Measurements from ENCODE around the gene ZNF200. TPM values are rescaled to one million over a fixed set of nuclear protein-coding genes. Genes with fewer than 3 reads are reported as not detected.

The ZNF200 gene
- total and polyA plus RNA-seq, 2 of the 13 experiments (the other 11 are each of a cell fraction or from before 2014, with no cell fraction given), result 3.5 to 16.5 TPM

DNA sequence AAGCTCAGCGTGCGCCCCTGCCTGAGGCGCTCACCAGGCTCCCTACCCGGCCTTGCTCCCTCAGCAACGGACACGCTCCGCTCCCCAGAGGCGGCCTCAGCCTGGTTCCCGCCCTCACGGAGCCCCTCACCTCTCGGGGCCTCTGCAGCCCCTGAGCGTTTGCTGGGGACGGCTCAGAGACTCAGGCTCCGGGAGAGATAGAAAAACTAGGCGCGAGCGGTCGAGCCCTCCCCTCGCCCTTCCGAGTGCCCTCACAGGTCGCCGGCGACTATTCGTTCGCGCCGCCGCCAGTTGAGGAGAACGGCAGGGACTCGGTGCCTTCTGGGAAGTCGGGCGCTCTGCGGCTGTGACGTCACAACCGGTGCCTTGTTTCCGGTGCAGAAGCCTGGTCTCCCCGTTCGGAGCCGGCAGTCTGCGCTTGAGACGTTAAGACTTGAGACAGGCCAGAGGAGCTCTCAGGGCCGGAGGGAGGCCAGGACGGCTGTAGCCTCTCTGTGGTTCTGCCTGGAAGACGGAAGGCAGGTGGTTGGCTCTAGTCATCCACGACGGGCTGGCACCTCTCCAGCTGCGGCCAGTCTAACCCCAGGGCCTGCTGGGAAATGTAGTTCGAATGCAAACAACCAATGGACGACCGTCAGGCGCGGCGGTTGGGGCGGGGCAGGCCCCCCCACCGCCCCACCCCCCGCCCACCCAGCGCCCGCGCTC is at the start of gene ZNF200 (continued):
- TF ChIP-seq RXRB (CRISPR knock-in tag; IDR thresholded peaks at IDR 0.05; ENCODE audit: borderline replicate concordance) (peak; percentile 28; the same call in 1 of the 2 replicates), ATRX (CRISPR knock-in tag; IDR thresholded peaks at IDR 0.05; ENCODE audit: borderline replicate concordance) (no peak), ZNF7 (CRISPR knock-in tag; IDR thresholded peaks at IDR 0.05) (no peak), ZNF781 (CRISPR knock-in tag; IDR thresholded peaks at IDR 0.05; ENCODE audit: borderline replicate concordance, not compliant biosample characterization) (peak; percentile 37), SRSF4 (IDR thresholded peaks at IDR 0.05; ENCODE audit: low read depth, low read length, poor library complexity, severe bottlenecking) (no peak), ZSCAN31 (CRISPR knock-in tag; IDR thresholded peaks at IDR 0.05; ENCODE audit: low read depth) (no peak; the same call in 1 of the 2 replicates), ATF1 (CRISPR knock-in tag; IDR thresholded peaks at IDR 0.05) (peak; percentile 96), ZNF20 (CRISPR knock-in tag; IDR thresholded peaks at IDR 0.05) (no peak), NR2F2 (IDR thresholded peaks at IDR 0.05; ENCODE audit: borderline replicate concordance, low read depth) (peak; percentile 45; the same call in 1 of the 2 replicates), ZNF724P (CRISPR knock-in tag; IDR thresholded peaks at IDR 0.05; ENCODE audit: borderline replicate concordance) (0 out of 2 replicates have a peak, but pooled peaks have one; percentile 42), ZNF12 (CRISPR knock-in tag; IDR thresholded peaks at IDR 0.05) (no peak), ZNF652 (CRISPR knock-in tag; IDR thresholded peaks at IDR 0.05; ENCODE audit: borderline replicate concordance, low read depth) (no peak), RNF2 (conservative IDR thresholded peaks at IDR 0.05; ENCODE audit: low read depth) (no peak), MAF1 (CRISPR knock-in tag; IDR thresholded peaks at IDR 0.05; ENCODE audit: borderline replicate concordance) (no peak), ZNF841 (CRISPR knock-in tag; IDR thresholded peaks at IDR 0.05; ENCODE audit: borderline replicate concordance) (no peak), NR3C1 (CRISPR knock-in tag; IDR thresholded peaks at IDR 0.05) (no peak), ZNF326 (CRISPR knock-in tag; IDR thresholded peaks at IDR 0.05; ENCODE audit: borderline replicate concordance) (no peak)
- TF ChIP-seq, protein P1, sequence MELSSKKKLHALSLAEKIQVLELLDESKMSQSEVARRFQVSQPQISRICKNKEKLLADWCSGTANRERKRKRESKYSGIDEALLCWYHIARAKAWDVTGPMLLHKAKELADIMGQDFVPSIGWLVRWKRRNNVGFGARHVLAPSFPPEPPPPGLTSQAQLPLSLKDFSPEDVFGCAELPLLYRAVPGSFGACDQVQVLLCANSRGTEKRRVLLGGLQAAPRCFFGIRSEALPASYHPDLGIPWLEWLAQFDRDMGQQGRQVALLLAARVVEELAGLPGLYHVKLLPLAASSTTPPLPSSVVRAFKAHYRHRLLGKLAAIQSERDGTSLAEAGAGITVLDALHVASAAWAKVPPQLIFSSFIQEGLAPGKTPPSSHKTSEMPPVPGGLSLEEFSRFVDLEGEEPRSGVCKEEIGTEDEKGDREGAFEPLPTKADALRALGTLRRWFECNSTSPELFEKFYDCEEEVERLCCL (CRISPR knock-in tag; IDR thresholded peaks at IDR 0.05; ENCODE audit: borderline replicate concordance), result 0 out of 2 replicates have a peak, but pooled peaks have one; percentile 26
- TF ChIP-seq, protein P2, sequence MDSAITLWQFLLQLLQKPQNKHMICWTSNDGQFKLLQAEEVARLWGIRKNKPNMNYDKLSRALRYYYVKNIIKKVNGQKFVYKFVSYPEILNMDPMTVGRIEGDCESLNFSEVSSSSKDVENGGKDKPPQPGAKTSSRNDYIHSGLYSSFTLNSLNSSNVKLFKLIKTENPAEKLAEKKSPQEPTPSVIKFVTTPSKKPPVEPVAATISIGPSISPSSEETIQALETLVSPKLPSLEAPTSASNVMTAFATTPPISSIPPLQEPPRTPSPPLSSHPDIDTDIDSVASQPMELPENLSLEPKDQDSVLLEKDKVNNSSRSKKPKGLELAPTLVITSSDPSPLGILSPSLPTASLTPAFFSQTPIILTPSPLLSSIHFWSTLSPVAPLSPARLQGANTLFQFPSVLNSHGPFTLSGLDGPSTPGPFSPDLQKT (CRISPR knock-in tag; IDR thresholded peaks at IDR 0.05; ENCODE audit: borderline replicate concordance), result no peak
- TF ChIP-seq, protein P3, sequence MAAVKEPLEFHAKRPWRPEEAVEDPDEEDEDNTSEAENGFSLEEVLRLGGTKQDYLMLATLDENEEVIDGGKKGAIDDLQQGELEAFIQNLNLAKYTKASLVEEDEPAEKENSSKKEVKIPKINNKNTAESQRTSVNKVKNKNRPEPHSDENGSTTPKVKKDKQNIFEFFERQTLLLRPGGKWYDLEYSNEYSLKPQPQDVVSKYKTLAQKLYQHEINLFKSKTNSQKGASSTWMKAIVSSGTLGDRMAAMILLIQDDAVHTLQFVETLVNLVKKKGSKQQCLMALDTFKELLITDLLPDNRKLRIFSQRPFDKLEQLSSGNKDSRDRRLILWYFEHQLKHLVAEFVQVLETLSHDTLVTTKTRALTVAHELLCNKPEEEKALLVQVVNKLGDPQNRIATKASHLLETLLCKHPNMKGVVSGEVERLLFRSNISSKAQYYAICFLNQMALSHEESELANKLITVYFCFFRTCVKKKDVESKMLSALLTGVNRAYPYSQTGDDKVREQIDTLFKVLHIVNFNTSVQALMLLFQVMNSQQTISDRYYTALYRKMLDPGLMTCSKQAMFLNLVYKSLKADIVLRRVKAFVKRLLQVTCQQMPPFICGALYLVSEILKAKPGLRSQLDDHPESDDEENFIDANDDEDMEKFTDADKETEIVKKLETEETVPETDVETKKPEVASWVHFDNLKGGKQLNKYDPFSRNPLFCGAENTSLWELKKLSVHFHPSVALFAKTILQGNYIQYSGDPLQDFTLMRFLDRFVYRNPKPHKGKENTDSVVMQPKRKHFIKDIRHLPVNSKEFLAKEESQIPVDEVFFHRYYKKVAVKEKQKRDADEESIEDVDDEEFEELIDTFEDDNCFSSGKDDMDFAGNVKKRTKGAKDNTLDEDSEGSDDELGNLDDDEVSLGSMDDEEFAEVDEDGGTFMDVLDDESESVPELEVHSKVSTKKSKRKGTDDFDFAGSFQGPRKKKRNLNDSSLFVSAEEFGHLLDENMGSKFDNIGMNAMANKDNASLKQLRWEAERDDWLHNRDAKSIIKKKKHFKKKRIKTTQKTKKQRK (IDR thresholded peaks at IDR 0.05; ENCODE audit: low read length), result no peak
- TF ChIP-seq, protein P4, sequence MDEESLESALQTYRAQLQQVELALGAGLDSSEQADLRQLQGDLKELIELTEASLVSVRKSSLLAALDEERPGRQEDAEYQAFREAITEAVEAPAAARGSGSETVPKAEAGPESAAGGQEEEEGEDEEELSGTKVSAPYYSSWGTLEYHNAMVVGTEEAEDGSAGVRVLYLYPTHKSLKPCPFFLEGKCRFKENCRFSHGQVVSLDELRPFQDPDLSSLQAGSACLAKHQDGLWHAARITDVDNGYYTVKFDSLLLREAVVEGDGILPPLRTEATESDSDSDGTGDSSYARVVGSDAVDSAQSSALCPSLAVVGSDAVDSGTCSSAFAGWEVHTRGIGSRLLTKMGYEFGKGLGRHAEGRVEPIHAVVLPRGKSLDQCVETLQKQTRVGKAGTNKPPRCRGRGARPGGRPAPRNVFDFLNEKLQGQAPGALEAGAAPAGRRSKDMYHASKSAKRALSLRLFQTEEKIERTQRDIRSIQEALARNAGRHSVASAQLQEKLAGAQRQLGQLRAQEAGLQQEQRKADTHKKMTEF (CRISPR knock-in tag; IDR thresholded peaks at IDR 0.05), result peak; percentile 85

All from HepG2 (cell line).